ENCODE results near the gene BRMS1.

The BRMS1 gene

GRCh38 chr11:66287889-66288670, 56.8 kb downstream of the BRMS1 start:
- DNase-seq (ENCODE audit: low read depth in 1 of 2, low spot score in 1 of 2), result no peak
